Breast epithelium (tissue), 3 donors: ENCODE results near the gene CCDC85B.

Experiments used
- POLR2AphosphoS5 ChIP-seq, 3 donors: sonication (generic); formaldehyde crosslinking; IDR thresholded peaks; one replicate each; pipeline ENCODE4 v1.6.1; 2017; ENCODE audit warnings: antibody characterized with exemption in 3 of 3
- TF ChIP-seq, protein P1 (sequence below), 3 donors: fragments of 450-650 bp; IDR thresholded peaks; one replicate each; pipeline ENCODE4 v1.5.1; 2016 to 2017; ENCODE audit warnings: antibody characterized with exemption in 3 of 3, mild to moderate bottlenecking in 3 of 3, moderate library complexity in 3 of 3

DNA sequence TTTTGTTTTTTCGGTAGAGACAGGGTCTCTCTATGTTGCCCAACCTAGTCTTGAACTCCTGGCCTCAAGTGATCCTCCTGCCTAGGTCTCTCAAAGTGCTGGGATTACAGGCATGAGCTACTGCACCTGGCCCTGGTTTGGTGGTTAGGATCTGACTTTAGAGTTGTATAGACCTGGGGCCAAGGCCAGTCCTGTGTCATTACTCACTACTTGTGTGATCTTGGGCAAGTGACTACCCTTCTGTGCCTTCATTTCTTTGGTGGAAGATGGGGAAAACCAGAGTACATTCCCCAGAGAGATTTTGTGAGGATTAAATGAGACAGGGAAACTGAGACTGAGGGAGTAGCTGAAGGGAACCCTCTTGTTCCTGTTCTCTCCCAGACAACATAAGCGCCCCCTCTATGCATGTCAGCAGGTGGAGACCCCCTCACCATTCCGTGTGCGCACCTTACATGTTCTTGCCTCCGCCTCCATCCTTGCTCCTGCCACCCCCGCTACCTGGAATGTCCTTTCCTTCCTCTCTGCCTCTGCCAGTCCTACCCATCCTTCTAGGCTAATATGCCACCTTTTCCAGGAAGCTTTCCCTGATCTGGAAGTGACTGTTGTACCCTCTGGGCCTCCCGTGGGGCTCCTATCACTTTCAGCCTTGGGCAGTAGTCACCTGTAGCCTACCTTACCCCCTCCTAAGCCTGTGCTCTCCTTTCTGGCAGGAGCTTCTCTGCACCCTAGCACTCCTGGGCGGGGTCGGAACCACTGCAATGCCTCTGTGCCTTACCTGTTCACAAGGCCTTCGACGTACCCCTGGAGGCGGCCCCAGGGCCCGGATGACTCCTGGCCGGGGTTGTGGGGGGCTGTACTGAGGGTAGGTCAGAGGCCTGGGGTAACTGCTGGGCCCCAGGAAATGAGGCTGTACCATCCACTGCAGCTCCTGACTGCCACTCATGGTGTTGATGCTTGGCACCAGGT lies 5.8 kb downstream of the CCDC85B start:
- TF ChIP-seq, protein P1, sequence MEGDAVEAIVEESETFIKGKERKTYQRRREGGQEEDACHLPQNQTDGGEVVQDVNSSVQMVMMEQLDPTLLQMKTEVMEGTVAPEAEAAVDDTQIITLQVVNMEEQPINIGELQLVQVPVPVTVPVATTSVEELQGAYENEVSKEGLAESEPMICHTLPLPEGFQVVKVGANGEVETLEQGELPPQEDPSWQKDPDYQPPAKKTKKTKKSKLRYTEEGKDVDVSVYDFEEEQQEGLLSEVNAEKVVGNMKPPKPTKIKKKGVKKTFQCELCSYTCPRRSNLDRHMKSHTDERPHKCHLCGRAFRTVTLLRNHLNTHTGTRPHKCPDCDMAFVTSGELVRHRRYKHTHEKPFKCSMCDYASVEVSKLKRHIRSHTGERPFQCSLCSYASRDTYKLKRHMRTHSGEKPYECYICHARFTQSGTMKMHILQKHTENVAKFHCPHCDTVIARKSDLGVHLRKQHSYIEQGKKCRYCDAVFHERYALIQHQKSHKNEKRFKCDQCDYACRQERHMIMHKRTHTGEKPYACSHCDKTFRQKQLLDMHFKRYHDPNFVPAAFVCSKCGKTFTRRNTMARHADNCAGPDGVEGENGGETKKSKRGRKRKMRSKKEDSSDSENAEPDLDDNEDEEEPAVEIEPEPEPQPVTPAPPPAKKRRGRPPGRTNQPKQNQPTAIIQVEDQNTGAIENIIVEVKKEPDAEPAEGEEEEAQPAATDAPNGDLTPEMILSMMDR (IDR thresholded peaks at IDR 0.05) = no peak
- no peak for TF ChIP-seq POLR2AphosphoS5 (IDR thresholded peaks at IDR 0.05)
